GM18909 (cell line): ENCODE results near the gene PTPRA.
"Not testable (repeated sequence)": the region's sequence is repeated elsewhere in the genome, so short reads cannot be mapped to it uniquely, and the experiment has no call there.

Experiments
- ATAC-seq: cut with Tn5 transposase; IDR thresholded peaks from one replicate; pipeline ENCODE4 v1.9.1; 2021; ENCODE audit warnings: mild to moderate bottlenecking; ENCODE audit not compliant: unreplicated experiment, poor library complexity

Gene PTPRA

GRCh38 chr20:2883726-2884637 is 10.7 kb downstream of the PTPRA start:
- no peak for ATAC-seq

- no peak for ATAC-seq
Measured at GRCh38 chr20:2887715-2888114, 14.4 kb downstream of the PTPRA start.

GRCh38 chr20:2888224-2888955 is 15.1 kb downstream of the PTPRA start:
- no peak for ATAC-seq

GRCh38 chr20:2889209-2889608 is 15.9 kb downstream of the PTPRA start:
- ATAC-seq: no peak

- no peak for ATAC-seq
Measured at GRCh38 chr20:2889797-2890196, 16.5 kb downstream of the PTPRA start.

GRCh38 chr20:2890742-2891141 is 17.5 kb downstream of the PTPRA start:
- no peak for ATAC-seq

- no peak for ATAC-seq
Measured at GRCh38 chr20:2891343-2891742, 18.1 kb downstream of the PTPRA start.

- no peak for ATAC-seq
Measured at GRCh38 chr20:2892376-2892775, 19.1 kb downstream of the PTPRA start.

GRCh38 chr20:2894221-2894620 is 20.9 kb downstream of the PTPRA start:
- no peak for ATAC-seq

- ATAC-seq: not testable (repeated sequence)
Measured at GRCh38 chr20:2895154-2895553, 21.9 kb downstream of the PTPRA start.

GRCh38 chr20:2899243-2899642 is 26.0 kb downstream of the PTPRA start:
- no peak for ATAC-seq

GRCh38 chr20:2900845-2901592 is 27.7 kb downstream of the PTPRA start:
- ATAC-seq: no peak

GRCh38 chr20:2902291-2902690 is 29.0 kb downstream of the PTPRA start:
- no peak for ATAC-seq

- ATAC-seq: no peak
Measured at GRCh38 chr20:2902818-2903217, 29.5 kb downstream of the PTPRA start.

- ATAC-seq: no peak
Measured at GRCh38 chr20:2903686-2904085, 30.4 kb downstream of the PTPRA start.

GRCh38 chr20:2907519-2907918 is 34.2 kb downstream of the PTPRA start:
- no peak for ATAC-seq

GRCh38 chr20:2909953-2910352 is 36.7 kb downstream of the PTPRA start:
- no peak for ATAC-seq

GRCh38 chr20:2911200-2911599 is 37.9 kb downstream of the PTPRA start:
- no peak for ATAC-seq

GRCh38 chr20:2914160-2914559 is 40.9 kb downstream of the PTPRA start:
- ATAC-seq: no peak

- no peak for ATAC-seq
Measured at GRCh38 chr20:2917266-2917665, 44.0 kb downstream of the PTPRA start.
